Measurements from ENCODE around the gene ACTN1. TPM values are rescaled to one million over a fixed set of nuclear protein-coding genes. Genes with fewer than 3 reads are reported as not detected.
A peak's percentile ranks its signal among the peaks of the same experiment; 100 is the strongest.
"Not testable (repeated sequence)": the region's sequence is repeated elsewhere in the genome, so short reads cannot be mapped to it uniquely, and the experiment has no call there.

The ACTN1 gene
- total and polyA plus RNA-seq, 10 of the 15 experiments (the other 5 are each of a cell fraction or from before 2014, with no cell fraction given), result 0.14 to 39.4 (median 2.6) TPM

- ATAC-seq (peak; percentile 85), FAIRE-seq (no peak), DNase-seq (ENCODE audit: low read depth, low spot score) (no peak)
- Histone ChIP-seq H3K9me3 (replicated peaks; ENCODE audit: control insufficient read depth, insufficient read depth, low read length) (no peaks in the 10 kb centered on the region), H3K9ac (ENCODE audit: control insufficient read depth, insufficient read depth, low read length) (no peak overlapping the region), H3K36me3 (ENCODE audit: control insufficient read depth in 2 of 2, insufficient read depth in 2 of 2, low read length in 1 of 2) (no peaks in the 10 kb centered on the region), H3K4me3 (no peak overlapping the region), H3K27ac (ENCODE audit: control insufficient read depth, insufficient read depth) (no peak overlapping the region), H3K79me2 (ENCODE audit: control insufficient read depth, insufficient read depth, low read length) (no peaks in the 10 kb centered on the region), H3K4me2 (ENCODE audit: control insufficient read depth, insufficient read depth) (no peak overlapping the region), H2AFZ (ENCODE audit: control insufficient read depth, low read depth, low read length) (no peak overlapping the region), H3K4me1 (ENCODE audit: control insufficient read depth, insufficient read depth, low read length) (no peaks in the 10 kb centered on the region), H4K20me1 (ENCODE audit: control insufficient read depth, insufficient read depth) (no peaks in the 10 kb centered on the region), H3K27me3 (replicated peaks in 1 of 2; ENCODE audit: control insufficient read depth in 2 of 2, insufficient read depth in 2 of 2, low read length in 1 of 2) (no peaks in the 10 kb centered on the region)
- ChIA-PET SMC1A (ENCODE audit: uncharacterized antibody, unreplicated experiment) (no interaction called here), RAD21 (ENCODE audit: unreplicated experiment) (no interaction called here), CTCF (interaction anchor here (0.7 to 1.8 kb wide), 2 partner anchors 9 to 10 kb away, joined by 3 to 13 read pairs; no protein-coding TSS in a partner anchor), POLR2A (no interaction called here)
- intact Hi-C loops (cut with micrococcal nuclease; ENCODE audit: unreplicated experiment) (no loop called here), in situ Hi-C loops (cut with MboI) (no loop called here)
- WGBS (ENCODE audit: insufficient coverage, insufficient replicate concordance, low lambda C conversion rate, missing lambda C conversion rate), result 39% methylated on average over 7 of the region's 7 CpGs
- peak; percentile 43; the same call in 1 of the 2 replicates for TF ChIP-seq ATF7 (IDR thresholded peaks at IDR 0.05; ENCODE audit: low read depth)
- TF ChIP-seq RUNX3 (IDR thresholded peaks at IDR 0.05; ENCODE audit: low read length), result peak; percentile 8; the same call in 1 of the 2 replicates
- TF ChIP-seq DPF2 (IDR thresholded peaks at IDR 0.05), result no peak
- BruUV-seq (replicated peaks), result no TSS peak
These were observed 124.7 kb downstream of the ACTN1 start for GRCh38 chr14:68854421-68854820.

GRCh38 chr14:68853749-68854148 is 125.4 kb downstream of the ACTN1 start:
- no TSS peak for BruUV-seq (replicated peaks)
- Histone ChIP-seq H3K4me3 (no peak overlapping the region), H3K9ac (ENCODE audit: control insufficient read depth, insufficient read depth, low read length) (no peak overlapping the region), H3K36me3 (ENCODE audit: control insufficient read depth in 2 of 2, insufficient read depth in 2 of 2, low read length in 1 of 2) (no peaks in the 10 kb centered on the region), H3K9me3 (replicated peaks; ENCODE audit: control insufficient read depth, insufficient read depth, low read length) (no peaks in the 10 kb centered on the region), H3K79me2 (ENCODE audit: control insufficient read depth, insufficient read depth, low read length) (no peaks in the 10 kb centered on the region), H2AFZ (ENCODE audit: control insufficient read depth, low read depth, low read length) (no peak overlapping the region), H3K27me3 (replicated peaks in 1 of 2; ENCODE audit: control insufficient read depth in 2 of 2, insufficient read depth in 2 of 2, low read length in 1 of 2) (no peaks in the 10 kb centered on the region), H3K4me2 (ENCODE audit: control insufficient read depth, insufficient read depth) (no peak overlapping the region), H3K4me1 (ENCODE audit: control insufficient read depth, insufficient read depth, low read length) (no peaks in the 10 kb centered on the region), H4K20me1 (ENCODE audit: control insufficient read depth, insufficient read depth) (no peaks in the 10 kb centered on the region), H3K27ac (ENCODE audit: control insufficient read depth, insufficient read depth) (no peak overlapping the region)
- ATAC-seq (no peak), FAIRE-seq (no peak), DNase-seq (ENCODE audit: low read depth, low spot score) (no peak)
- RAD21 ChIA-PET (ENCODE audit: unreplicated experiment), result no interaction called here
- SMC1A ChIA-PET (ENCODE audit: uncharacterized antibody, unreplicated experiment), result no interaction called here
- in situ Hi-C loops (cut with MboI), result no loop called here
- intact Hi-C loops (cut with micrococcal nuclease; ENCODE audit: unreplicated experiment), result no loop called here
- POLR2A ChIA-PET, result no interaction called here
- TF ChIP-seq HCFC1 (IDR thresholded peaks at IDR 0.05; ENCODE audit: low read length) (no peak), HDAC6 (IDR thresholded peaks at IDR 0.05; ENCODE audit: unreplicated experiment) (no peak), FOS (IDR thresholded peaks at IDR 0.05; ENCODE audit: borderline replicate concordance, extremely low read depth, insufficient read length) (no peak), HSF1 (IDR thresholded peaks at IDR 0.05; ENCODE audit: low read depth, low read length) (no peak), ASH2L (IDR thresholded peaks at IDR 0.05; ENCODE audit: borderline replicate concordance, low read depth) (no peak), RUNX3 (IDR thresholded peaks at IDR 0.05; ENCODE audit: low read length) (no peak)
- CTCF ChIA-PET, result interaction anchor here (1.8 kb wide), 1 partner anchor 10 kb away, joined by 13 read pairs; no protein-coding TSS in a partner anchor
- 53% methylated on average over 6 of the region's 6 CpGs for WGBS (ENCODE audit: insufficient coverage, insufficient replicate concordance, low lambda C conversion rate, missing lambda C conversion rate)

- H3K27ac ChIP-seq (ENCODE audit: control insufficient read depth, insufficient read depth); DNase-seq (ENCODE audit: low read depth, low spot score); H2AFZ ChIP-seq (ENCODE audit: control insufficient read depth, low read depth, low read length); BruUV-seq (replicated peaks); H3K9ac ChIP-seq (ENCODE audit: control insufficient read depth, insufficient read depth, low read length); H3K79me2 ChIP-seq (ENCODE audit: control insufficient read depth, insufficient read depth, low read length); in situ Hi-C loops (cut with MboI); H3K4me3 ChIP-seq; intact Hi-C loops (cut with micrococcal nuclease; ENCODE audit: unreplicated experiment); H3K4me1 ChIP-seq (ENCODE audit: control insufficient read depth, insufficient read depth, low read length); POLR2A ChIA-PET; ATAC-seq; FAIRE-seq; H3K36me3 ChIP-seq (ENCODE audit: control insufficient read depth in 2 of 2, insufficient read depth in 2 of 2, low read length in 1 of 2); H3K27me3 ChIP-seq (replicated peaks in 1 of 2; ENCODE audit: control insufficient read depth in 2 of 2, insufficient read depth in 2 of 2, low read length in 1 of 2); RAD21 ChIA-PET (ENCODE audit: unreplicated experiment); SMC1A ChIA-PET (ENCODE audit: uncharacterized antibody, unreplicated experiment); H4K20me1 ChIP-seq (ENCODE audit: control insufficient read depth, insufficient read depth); H3K9me3 ChIP-seq (replicated peaks; ENCODE audit: control insufficient read depth, insufficient read depth, low read length); H3K4me2 ChIP-seq (ENCODE audit: control insufficient read depth, insufficient read depth): not testable (repeated sequence)
- 71% methylated on average over 7 of the region's 7 CpGs for WGBS (ENCODE audit: insufficient coverage, insufficient replicate concordance, low lambda C conversion rate, missing lambda C conversion rate)
- CTCF ChIA-PET, result interaction anchor here (1.8 kb wide), 1 partner anchor 9 kb away, joined by 13 read pairs; no protein-coding TSS in a partner anchor
These were observed 126.6 kb downstream of the ACTN1 start for GRCh38 chr14:68852493-68852892.

Measured in GM12878 (cell line).